CD4-positive, CD25-positive, alpha-beta regulatory T cell (primary cell): ENCODE results near the gene HNRNPR. TPM values are rescaled to one million over a fixed set of nuclear protein-coding genes. Genes with fewer than 3 reads are reported as not detected.

Experiments
- polyA plus RNA-seq, 4 donors: library from polyadenylated mRNA; unstranded; fragments of 300-500 nt; fragmentation: Illumina TruSeq; gene quantifications; one replicate each; pipeline ENCODE4 v1.2.3, GENCODE V29; 2021
- total RNA-seq: library from RNA; stranded (reverse); gene quantifications from one replicate; pipeline ENCODE4 v1.2.3, GENCODE V29; 2022

Gene HNRNPR
- total and polyA plus RNA-seq, 5 donors from 2014 or later: 126 to 201 (median 180) TPM

Other genes with a start within 250 kb of the HNRNPR start
- 26.7 TPM for gene LUZP1, start 175.4 kb downstream of the HNRNPR start, total RNA-seq
- 10 to 100 TPM; 14.9 to 22.4 (median 17.0) TPM for gene LUZP1, start 175.4 kb downstream of the HNRNPR start, polyA plus RNA-seq
- not detected for gene HTR1D, start 126.8 kb downstream of the HNRNPR start, total RNA-seq
- gene HTR1D, start 126.8 kb downstream of the HNRNPR start, polyA plus RNA-seq: not detected
- 4.1 TPM for gene ZNF436, start 25.6 kb upstream of the HNRNPR start, total RNA-seq
- gene ZNF436, start 25.6 kb upstream of the HNRNPR start, polyA plus RNA-seq: 1 to 10 TPM; 2.1 to 5.2 (median 2.9) TPM
- gene TCEA3, start 80.5 kb upstream of the HNRNPR start, total RNA-seq: 8.5 TPM
- 10 to 100 TPM in 2 of 4 donors, 1 to 10 TPM in 2; 7.7 to 23.2 (median 12.4) TPM for gene TCEA3, start 80.5 kb upstream of the HNRNPR start, polyA plus RNA-seq
- 2.3 TPM for gene ASAP3, start 139.9 kb upstream of the HNRNPR start, total RNA-seq
- gene ASAP3, start 139.9 kb upstream of the HNRNPR start, polyA plus RNA-seq: under 1 TPM in 3 of 4 donors, not detected in 1; 0.23 to 0.57 (median 0.41) TPM
- 13.8 TPM for gene E2F2, start 186.9 kb upstream of the HNRNPR start, total RNA-seq
- 1 to 10 TPM; 2.3 to 7.1 (median 3.7) TPM for gene E2F2, start 186.9 kb upstream of the HNRNPR start, polyA plus RNA-seq
- 51.1 TPM for gene ID3, start 215.2 kb upstream of the HNRNPR start, total RNA-seq
- 10 to 100 TPM; 35.9 to 56.9 (median 48.0) TPM for gene ID3, start 215.2 kb upstream of the HNRNPR start, polyA plus RNA-seq